SK-N-SH treated with all-trans-retinoic acid at 6 μM for 48 hours (cell line): ENCODE measurements around the gene ELOVL3.

Experiments used
- CSDC2 ChIP-seq: fragments of 250-450 bp; sonication (Bioruptor Pico); IDR thresholded peaks from 2 replicates; pipeline ENCODE4 v1.5.0; 2020; ENCODE audit warnings: mild to moderate bottlenecking, moderate library complexity
- ESRRG ChIP-seq: fragments of 250-450 bp; sonication (Bioruptor Pico); IDR thresholded peaks from 2 replicates; pipeline ENCODE4 v1.6.1; 2021; ENCODE audit warnings: mild to moderate bottlenecking
- PATZ1 ChIP-seq: fragments of 250-450 bp; sonication (Bioruptor Pico); IDR thresholded peaks from 2 replicates; pipeline ENCODE4 v1.8.0; 2020; ENCODE audit warnings: mild to moderate bottlenecking, moderate library complexity, borderline replicate concordance

GRCh38 chr10:102211615-102212299, 14.3 kb upstream of the ELOVL3 start:
- TF ChIP-seq CSDC2 (CRISPR knock-in tag), result no peak
- no peak for TF ChIP-seq PATZ1 (CRISPR knock-in tag)
- no peak for TF ChIP-seq ESRRG (CRISPR knock-in tag)
